GM21717 (cell line): ENCODE results near the gene PTPRM.

Experiments used
- ATAC-seq: cut with Tn5 transposase; IDR thresholded peaks from one replicate; pipeline ENCODE4 v1.9.1; 2021; ENCODE audit warnings: mild to moderate bottlenecking, moderate library complexity; ENCODE audit not compliant: unreplicated experiment

PTPRM gene

DNA sequence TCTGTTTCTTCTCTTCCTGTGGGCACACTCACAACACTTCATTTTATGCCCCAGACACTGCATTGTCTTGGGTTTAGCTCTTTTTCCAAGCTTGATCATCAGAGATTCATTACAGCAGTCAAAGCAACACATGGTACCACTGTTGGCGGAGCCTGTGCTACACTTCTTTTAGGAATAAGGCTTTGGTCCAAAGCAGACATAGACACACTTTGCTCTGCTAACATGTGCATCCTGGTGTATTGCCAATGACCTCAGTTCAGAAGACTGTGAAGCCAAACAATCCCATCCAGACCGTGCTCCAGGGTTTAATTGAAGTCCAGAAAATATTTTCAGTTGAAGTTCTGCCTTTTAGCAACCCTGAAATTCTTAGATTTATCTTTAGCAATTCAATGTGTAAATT is 687.5 kb downstream of the PTPRM start:
- no peak for ATAC-seq

DNA sequence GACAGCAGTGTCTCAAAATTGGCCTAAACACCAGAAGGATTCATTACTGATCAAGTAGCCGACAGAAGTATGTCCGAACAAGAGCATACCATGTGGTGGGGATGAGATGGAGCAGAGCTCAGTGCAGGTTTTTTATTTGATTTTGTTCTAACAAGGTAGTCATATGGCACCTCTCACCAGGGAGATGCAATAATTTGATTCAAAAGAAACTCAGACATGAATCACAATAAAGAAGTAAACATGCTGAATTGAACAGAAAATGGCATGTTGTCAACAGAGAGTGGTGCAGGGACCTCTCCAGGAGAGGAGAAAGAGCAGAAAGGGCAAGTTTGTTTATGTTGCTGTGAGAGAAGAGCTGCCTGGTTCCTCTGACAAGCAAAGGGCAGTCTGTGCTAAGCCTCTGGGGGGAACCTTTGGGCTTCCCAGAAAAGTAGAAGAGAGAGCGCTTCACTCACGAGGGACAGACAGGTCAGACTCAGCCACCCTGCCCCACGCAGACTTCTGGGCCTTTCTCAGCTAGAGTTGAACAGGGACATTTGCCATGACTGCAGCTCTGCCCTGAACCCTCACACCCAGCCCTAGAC is 690.8 kb downstream of the PTPRM start:
- ATAC-seq = no peak

DNA sequence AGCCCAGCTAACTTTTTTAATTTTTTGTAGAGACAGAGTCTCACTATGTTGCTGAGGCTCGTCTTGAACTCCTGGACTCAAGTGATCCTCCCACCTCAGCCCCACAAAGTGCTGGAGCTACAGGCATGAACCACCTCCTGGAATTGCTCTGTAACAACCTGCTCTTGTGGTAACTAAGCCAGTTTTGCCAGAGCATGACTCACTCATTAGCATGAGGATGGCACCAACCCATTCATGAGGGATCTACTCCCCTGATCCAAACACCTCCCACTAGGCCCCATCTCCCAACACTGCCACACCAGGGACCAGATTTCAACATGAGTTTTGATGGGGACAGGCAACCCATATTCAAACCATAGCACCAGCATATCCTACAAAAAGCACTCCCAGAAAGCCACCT is 693.2 kb downstream of the PTPRM start:
- ATAC-seq = no peak

- ATAC-seq = peak; percentile 77
Measured at GRCh38 chr18:8260827-8261226, 693.7 kb downstream of the PTPRM start.

- ATAC-seq = no peak
Measured at GRCh38 chr18:8261651-8262091, 694.6 kb downstream of the PTPRM start.

DNA sequence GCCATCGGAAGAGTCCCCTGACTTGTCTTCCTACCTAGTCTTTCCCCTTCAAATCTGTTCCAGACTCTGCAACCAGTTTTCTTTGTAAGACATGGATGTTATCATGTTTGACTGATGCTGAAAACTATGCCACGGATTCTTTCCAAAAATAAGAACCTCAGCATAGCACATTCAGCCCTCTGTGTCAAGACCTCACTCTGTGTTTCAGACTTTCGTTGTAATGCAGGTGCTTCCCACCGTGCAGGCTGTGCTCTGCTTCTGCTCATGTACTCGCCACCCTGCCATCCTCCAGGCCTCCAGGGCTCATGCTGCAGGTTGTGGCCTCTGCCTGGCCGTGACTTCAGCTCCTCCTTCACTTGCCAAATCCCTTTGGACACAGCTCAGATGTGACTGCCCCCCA is 695.1 kb downstream of the PTPRM start:
- no peak for ATAC-seq

DNA sequence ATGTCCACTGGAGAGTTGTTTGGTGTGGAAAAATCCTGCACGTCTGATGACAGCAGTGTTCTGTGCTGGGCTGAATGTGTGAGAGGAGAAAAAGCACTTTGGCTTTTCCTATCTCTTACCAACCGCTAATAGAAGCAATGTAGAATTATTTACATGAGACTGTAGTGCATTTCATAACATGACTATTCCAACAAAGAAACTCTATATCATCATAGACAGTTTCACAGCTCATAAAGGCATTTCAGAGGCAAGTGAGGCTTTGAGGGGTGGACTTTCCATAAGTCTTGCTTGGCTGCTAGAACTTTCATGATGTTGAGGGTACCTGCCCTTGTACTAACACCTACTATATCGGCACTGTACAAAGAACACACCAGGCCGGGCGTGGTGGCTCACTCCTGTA is 697.0 kb downstream of the PTPRM start:
- ATAC-seq = no peak

DNA sequence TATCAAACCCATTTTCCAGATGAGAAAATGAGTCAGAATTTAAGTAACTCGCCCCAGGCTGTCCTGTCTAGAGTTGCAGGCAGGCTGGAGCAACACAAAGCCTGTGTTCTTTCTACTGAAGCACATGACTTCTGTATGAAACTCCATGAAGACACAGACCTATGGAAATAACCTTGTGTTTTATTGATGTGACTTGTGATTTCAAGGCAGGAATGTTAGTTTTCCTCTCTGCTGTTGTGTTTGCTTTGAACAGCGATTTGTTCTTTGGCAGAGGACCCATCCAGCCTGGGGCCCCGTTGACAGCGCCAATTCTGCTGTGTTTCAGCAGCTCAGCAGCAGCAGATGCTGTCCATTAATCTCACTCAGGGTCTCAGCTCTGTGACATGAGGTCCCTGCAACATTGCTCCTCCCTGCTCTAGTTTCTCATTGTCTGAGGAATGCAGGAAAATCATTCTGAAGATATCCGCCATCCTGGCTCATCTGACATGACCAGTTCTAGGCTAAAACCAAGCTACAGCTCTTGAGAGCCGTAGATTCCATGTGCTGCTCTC is 697.8 kb downstream of the PTPRM start:
- ATAC-seq = no peak

GRCh38 chr18:8272254-8272653 is 705.1 kb downstream of the PTPRM start:
- ATAC-seq = no peak

- no peak for ATAC-seq
Measured at GRCh38 chr18:8274370-8274769, 707.3 kb downstream of the PTPRM start.

- no peak for ATAC-seq
Measured at GRCh38 chr18:8276406-8276805, 709.3 kb downstream of the PTPRM start.

GRCh38 chr18:8277270-8277669 is 710.2 kb downstream of the PTPRM start:
- ATAC-seq = no peak

GRCh38 chr18:8279346-8279745 is 712.2 kb downstream of the PTPRM start:
- ATAC-seq = no peak

- no peak for ATAC-seq
Measured at GRCh38 chr18:8279781-8280330, 712.7 kb downstream of the PTPRM start.

DNA sequence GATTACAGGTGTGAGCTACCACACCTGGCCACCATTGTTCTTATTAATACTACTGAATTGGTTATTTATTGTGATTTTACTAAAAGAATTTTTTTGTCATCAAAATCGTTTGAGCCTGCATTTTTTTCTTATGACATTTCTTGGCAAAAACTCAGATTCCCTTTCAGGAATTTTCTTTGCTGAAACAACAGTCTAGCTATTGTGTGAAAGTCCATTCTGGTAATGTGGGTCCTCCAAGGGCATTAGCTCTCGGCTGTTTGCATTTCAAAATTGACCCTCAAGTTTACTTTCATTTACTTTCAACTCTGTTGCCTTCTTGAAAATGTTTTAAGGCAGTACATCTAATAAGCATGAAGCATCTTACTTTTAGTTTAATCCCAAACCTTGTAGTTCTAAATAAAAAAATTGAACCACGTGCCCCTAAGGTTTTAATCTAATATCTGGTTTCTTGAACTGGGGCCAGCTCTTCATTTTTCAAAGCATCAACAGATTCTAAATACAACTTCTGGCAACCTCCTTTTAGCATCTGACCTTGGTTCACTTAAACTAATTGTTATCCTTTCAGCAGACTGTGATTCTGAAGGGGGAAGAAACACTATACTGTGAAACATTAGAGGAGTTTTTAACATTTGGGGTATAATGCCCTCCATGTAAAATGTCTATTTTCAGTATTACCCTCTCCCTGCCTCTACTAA is 716.9 kb downstream of the PTPRM start:
- no peak for ATAC-seq

DNA sequence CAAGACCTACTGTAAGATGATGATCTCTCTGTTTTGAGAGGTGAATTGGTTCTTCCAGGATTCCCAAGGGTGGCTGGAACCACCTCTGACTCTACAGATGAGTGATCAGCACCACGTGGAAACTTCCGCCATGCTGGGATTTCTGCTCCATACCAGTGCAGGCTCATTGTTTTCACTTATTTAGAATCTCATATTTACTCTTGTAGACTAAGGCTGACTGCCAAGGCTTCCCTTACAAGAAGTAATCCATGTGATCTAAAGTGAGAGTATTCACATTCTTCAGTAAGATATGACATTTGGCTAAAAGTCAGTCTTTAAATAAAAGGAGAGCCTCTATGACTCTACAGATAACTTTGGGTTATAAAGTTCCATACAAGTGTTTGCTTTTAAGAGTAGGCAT is 719.2 kb downstream of the PTPRM start:
- no peak for ATAC-seq

DNA sequence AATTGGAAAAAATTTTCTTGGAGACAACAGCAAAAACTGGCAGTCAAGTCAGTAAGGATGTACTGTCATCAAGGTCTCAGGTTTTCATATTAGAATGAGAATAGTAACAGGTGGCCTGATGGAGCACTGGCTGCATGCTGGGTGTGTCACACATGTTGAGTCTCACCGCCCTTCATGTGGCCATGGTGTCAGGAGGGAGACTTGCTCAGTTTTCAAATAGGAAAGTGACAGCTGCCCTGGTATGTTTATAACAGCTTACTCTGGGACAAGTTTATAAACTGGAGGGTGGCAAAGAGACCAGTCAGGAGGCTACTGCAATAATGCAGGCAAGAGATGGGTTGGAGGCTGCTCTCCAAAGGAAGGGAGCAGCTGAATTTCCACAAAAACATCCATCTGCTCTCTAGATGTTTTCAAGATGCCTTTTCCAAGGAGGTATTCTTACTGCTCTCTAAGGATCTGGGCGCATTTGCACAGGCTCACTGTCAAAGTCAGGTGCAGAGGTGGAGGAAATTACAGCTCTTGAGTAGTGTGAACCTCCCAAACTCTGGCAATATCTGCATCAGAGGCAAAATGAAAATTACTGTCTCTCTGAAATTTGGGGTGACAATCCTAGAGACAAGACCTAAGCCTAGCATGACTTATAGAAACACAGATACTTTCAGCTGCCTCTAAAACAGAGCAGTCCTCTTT is 720.2 kb downstream of the PTPRM start:
- ATAC-seq = no peak

- ATAC-seq = no peak
Measured at GRCh38 chr18:8288472-8289195, 721.5 kb downstream of the PTPRM start.

- no peak for ATAC-seq
Measured at GRCh38 chr18:8290435-8290834, 723.3 kb downstream of the PTPRM start.

- no peak for ATAC-seq
Measured at GRCh38 chr18:8290913-8291312, 723.8 kb downstream of the PTPRM start.

DNA sequence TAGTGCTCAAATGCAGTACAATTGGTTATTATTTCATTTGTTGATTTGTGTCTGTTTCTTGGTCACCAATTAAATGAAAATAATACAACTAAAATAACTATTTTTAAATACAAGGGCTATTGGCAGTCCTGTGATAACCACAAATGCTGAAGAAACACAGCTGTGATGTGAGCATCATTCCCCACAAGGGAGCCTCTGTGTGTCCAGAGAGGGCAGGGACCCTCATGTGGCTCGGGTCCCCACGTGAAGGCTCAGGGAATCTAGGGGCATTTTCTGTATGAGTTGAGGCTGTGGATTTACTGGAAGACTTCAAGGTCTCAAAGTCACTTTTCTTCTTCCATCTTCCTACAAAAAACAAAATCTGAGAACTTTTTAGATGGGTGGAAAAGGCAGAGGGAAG is 726.1 kb downstream of the PTPRM start:
- no peak for ATAC-seq
